ENCODE data around the gene FREM1.

- TF ChIP-seq CTCF (conservative IDR thresholded peaks at IDR 0.05) (no peak), EZH2 (IDR thresholded peaks at IDR 0.05; ENCODE audit: low read depth) (no peak)
Observed at GRCh38 chr9:14782286-14783051, 127.8 kb downstream of the FREM1 start.
